Measurements from ENCODE around the gene CCN5. TPM values are rescaled to one million over a fixed set of nuclear protein-coding genes. Genes with fewer than 3 reads are reported as not detected.

Gene CCN5
- total and polyA plus RNA-seq, 2 of the 13 experiments (the other 11 are each of a cell fraction or from before 2014, with no cell fraction given) = 0.12 TPM; not detected in 1

- TF ChIP-seq NPAS2 (CRISPR knock-in tag; IDR thresholded peaks at IDR 0.05; ENCODE audit: borderline replicate concordance) (no peak), FOXP4 (CRISPR knock-in tag; IDR thresholded peaks at IDR 0.05) (no peak), ZNF570 (CRISPR knock-in tag; IDR thresholded peaks at IDR 0.05; ENCODE audit: borderline replicate concordance) (no peak), IRF1 (CRISPR knock-in tag; IDR thresholded peaks at IDR 0.05; ENCODE audit: low read depth) (no peak), IKZF4 (CRISPR knock-in tag; IDR thresholded peaks at IDR 0.05; ENCODE audit: borderline replicate concordance, low read depth, not compliant biosample characterization) (no peak), ZNF775 (CRISPR knock-in tag; IDR thresholded peaks at IDR 0.05; ENCODE audit: borderline replicate concordance) (no peak), CBX1 (IDR thresholded peaks at IDR 0.05; ENCODE audit: low read depth) (no peak), ZNF329 (CRISPR knock-in tag; IDR thresholded peaks at IDR 0.05; ENCODE audit: low read depth) (0 out of 2 replicates have a peak, but pooled peaks have one; percentile 50), NFE2L1 (CRISPR knock-in tag; IDR thresholded peaks at IDR 0.05; ENCODE audit: borderline replicate concordance) (no peak), ZNF761 (CRISPR knock-in tag; conservative IDR thresholded peaks at IDR 0.05) (0 out of 2 replicates have a peak, but pooled peaks have one; percentile 28), PAXIP1 (CRISPR knock-in tag; conservative IDR thresholded peaks at IDR 0.05) (no peak), CTCF (CRISPR knock-in tag; IDR thresholded peaks at IDR 0.05) (no peak), ZC3H4 (CRISPR knock-in tag; IDR thresholded peaks at IDR 0.05; ENCODE audit: borderline replicate concordance) (no peak), ZNF619 (CRISPR knock-in tag; IDR thresholded peaks at IDR 0.05) (no peak), ZNF782 (CRISPR knock-in tag; IDR thresholded peaks at IDR 0.05; ENCODE audit: borderline replicate concordance) (no peak), NCOR1 (IDR thresholded peaks at IDR 0.05; ENCODE audit: borderline replicate concordance, low read length) (no peak), SKIL (CRISPR knock-in tag; IDR thresholded peaks at IDR 0.05; ENCODE audit: borderline replicate concordance) (no peak), SRSF4 (IDR thresholded peaks at IDR 0.05; ENCODE audit: low read depth, low read length, poor library complexity, severe bottlenecking) (no peak), GATA4 (IDR thresholded peaks at IDR 0.05; ENCODE audit: borderline replicate concordance, low read depth) (no peak)
Observed at GRCh38 chr20:44776980-44777379, 61.8 kb downstream of the CCN5 start (continued).
